Ishikawa (cell line): ENCODE measurements around the gene ANTXR1.

Experiments used
- CEBPB ChIP-seq: IDR thresholded peaks from 2 replicates; pipeline ENCODE4 v1.6.1; 2012
- CREB1 ChIP-seq: IDR thresholded peaks from 2 replicates; pipeline ENCODE4 v1.6.1; 2012; ENCODE audit warnings: low read depth
- EP300 ChIP-seq: IDR thresholded peaks from 2 replicates; pipeline ENCODE4 v1.6.1; 2012; ENCODE audit warnings: borderline replicate concordance
- FOXM1 ChIP-seq: IDR thresholded peaks from 2 replicates; pipeline ENCODE4 v1.6.1; 2012; ENCODE audit warnings: low read depth, borderline replicate concordance
- NFIC ChIP-seq: IDR thresholded peaks from 2 replicates; pipeline ENCODE4 v1.6.1; 2012
- RAD21 ChIP-seq: IDR thresholded peaks from 2 replicates; pipeline ENCODE4 v1.6.1; 2012; ENCODE audit warnings: low read depth
- TAF1 ChIP-seq: IDR thresholded peaks from 2 replicates; pipeline ENCODE4 v1.6.1; 2012; ENCODE audit warnings: low read depth, mild to moderate bottlenecking
- TEAD4 ChIP-seq: IDR thresholded peaks from 2 replicates; pipeline ENCODE4 v1.6.1; 2012
- YY1 ChIP-seq: IDR thresholded peaks from 2 replicates; pipeline ENCODE4 v1.6.1; 2012; ENCODE audit warnings: low read depth
- ZBTB7A ChIP-seq: IDR thresholded peaks from 2 replicates; pipeline ENCODE4 v1.6.1; 2012; ENCODE audit warnings: low read depth
- TF ChIP-seq, protein P1 (sequence below): IDR thresholded peaks from 2 replicates; pipeline ENCODE4 v1.6.1; 2012

GRCh38 chr2:69102041-69102593 is 89.1 kb downstream of the ANTXR1 start:
- no peak for TF ChIP-seq RAD21
- TF ChIP-seq YY1, result no peak
- TF ChIP-seq CEBPB, result no peak
- no peak for TF ChIP-seq ZBTB7A
- TF ChIP-seq TAF1, result no peak
- TF ChIP-seq FOXM1, result no peak
- TF ChIP-seq NFIC, result no peak
- TF ChIP-seq TEAD4, result no peak
- no peak for TF ChIP-seq CREB1
- TF ChIP-seq EP300, result no peak
- TF ChIP-seq, protein P1, sequence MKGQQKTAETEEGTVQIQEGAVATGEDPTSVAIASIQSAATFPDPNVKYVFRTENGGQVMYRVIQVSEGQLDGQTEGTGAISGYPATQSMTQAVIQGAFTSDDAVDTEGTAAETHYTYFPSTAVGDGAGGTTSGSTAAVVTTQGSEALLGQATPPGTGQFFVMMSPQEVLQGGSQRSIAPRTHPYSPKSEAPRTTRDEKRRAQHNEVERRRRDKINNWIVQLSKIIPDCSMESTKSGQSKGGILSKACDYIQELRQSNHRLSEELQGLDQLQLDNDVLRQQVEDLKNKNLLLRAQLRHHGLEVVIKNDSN, result no peak
